HG03060 (cell line): Measurements from ENCODE around the gene TBC1D23.
"Not testable (repeated sequence)": the region's sequence is repeated elsewhere in the genome, so short reads cannot be mapped to it uniquely, and the experiment has no call there.

Experiments
- ATAC-seq: cut with Tn5 transposase; IDR thresholded peaks from one replicate; pipeline ENCODE4 v1.9.1; 2021; ENCODE audit warnings: low read depth, moderate number of reproducible peaks; ENCODE audit not compliant: unreplicated experiment

The TBC1D23 gene

GRCh38 chr3:100260685-100261484, at the start of gene TBC1D23:
TBC1D23 (plus strand) TSS chr3:100260992; CDS start chr3:100261019, 27 bp downstream.
- peak; percentile 100 for ATAC-seq

DNA sequence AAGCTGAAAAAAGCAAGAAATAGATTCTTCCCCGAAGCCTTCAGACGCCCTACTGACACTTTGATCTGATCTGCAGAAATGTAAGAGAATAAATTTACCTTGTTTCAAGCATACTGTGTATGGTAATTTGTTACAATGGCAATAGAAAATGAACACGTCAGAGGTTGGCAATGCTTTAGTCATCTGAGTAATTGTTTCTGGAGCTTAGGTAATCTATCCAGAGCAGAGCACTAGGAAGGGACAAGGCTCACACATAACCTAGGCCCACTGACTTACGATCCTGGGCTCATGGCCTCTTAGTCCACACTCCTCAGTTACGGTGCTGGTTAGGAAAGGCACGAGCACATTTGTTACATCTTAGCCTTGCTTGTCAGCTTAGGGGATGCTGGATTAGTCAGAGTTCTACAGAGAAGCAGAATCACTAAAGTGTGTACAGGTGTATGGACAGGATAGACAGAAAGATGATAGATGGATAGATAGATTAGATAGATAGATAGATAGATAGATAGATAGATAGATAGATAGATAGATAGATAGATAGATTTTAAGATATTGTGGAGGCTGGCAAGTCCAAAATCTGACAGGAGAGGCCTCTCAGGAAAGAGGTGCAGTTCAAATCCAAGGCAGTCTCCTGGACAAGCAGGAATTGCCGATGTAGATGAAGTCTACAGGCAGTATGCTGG, 46.8 kb upstream of the TBC1D23 start:
- ATAC-seq: no peak

- no peak for ATAC-seq
Measured at GRCh38 chr3:100214574-100214964, 46.2 kb upstream of the TBC1D23 start.

GRCh38 chr3:100216713-100217112, 44.1 kb upstream of the TBC1D23 start:
- ATAC-seq: no peak

GRCh38 chr3:100221159-100221558, 39.6 kb upstream of the TBC1D23 start:
- no peak for ATAC-seq

DNA sequence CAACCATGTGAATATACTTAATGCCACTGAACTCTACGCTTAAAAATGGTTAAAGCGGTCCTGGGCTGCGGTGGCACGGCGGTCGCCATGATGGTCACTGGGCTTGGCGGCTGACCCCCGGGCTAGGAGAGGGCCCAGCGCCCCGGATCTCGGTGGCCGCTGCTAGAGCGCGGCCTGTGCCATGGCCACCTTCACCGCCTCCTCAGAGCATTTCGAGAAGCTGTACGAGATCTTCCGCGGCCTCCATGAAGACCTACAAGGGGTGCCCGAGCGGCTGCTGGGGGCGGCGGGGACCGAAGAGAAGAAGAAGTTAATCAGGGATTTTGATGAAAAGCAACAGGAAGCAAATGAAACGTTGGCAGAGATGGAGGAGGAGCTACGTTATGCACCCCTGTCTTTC, 35.6 kb upstream of the TBC1D23 start:
- ATAC-seq: no peak

DNA sequence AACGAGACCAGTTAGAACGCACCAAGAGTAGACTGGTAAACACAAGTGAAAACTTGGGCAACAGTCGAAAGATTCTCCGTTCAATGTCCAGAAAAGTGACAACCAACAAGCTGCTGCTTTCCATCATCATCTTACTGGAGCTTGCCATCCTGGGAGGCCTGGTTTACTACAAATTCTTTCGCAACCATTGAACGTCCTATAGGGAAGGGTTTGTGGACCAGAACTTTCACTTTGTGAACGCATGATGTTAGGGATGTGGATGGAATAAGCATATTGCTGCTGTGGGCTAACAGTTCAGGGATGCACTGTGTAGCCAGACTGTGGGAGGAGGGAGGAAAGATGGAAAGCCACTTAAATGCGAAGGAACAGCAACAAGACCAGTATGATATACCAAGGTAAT, 34.9 kb upstream of the TBC1D23 start:
- ATAC-seq: no peak

DNA sequence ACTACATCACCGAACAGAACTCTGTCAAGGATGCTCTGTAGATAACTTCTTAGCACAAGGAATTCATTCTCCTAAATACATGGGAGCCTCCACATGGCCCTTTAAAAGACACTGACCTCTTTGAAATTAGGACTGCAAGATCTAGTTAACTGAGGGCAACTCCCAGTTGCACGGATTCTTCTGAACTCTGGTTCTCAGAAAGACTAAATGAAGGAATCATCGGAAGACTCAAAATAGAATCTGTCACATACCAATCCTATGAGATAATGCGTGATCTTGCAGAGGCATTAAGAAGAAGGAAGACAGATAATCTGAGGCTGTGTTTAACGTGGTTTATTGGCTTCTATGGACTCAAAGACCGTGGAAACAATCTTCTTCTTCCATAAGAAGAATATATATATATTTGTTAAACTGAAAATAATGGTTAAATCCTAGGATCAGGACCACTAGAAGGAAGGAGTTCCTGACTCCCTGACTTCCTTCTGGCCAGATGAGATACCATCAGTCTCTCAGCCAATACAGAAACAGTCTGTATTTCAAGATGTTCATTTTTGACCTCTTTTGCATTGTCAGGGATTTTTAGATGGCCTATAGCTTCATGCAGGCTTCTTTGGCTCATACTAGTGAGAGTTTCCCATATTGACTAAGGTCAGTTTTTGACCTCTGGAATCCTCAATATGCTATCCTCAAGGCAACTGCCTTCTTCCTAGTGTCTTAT, 33.9 kb upstream of the TBC1D23 start:
- no peak for ATAC-seq

GRCh38 chr3:100227511-100227921, 33.3 kb upstream of the TBC1D23 start:
- ATAC-seq: no peak

DNA sequence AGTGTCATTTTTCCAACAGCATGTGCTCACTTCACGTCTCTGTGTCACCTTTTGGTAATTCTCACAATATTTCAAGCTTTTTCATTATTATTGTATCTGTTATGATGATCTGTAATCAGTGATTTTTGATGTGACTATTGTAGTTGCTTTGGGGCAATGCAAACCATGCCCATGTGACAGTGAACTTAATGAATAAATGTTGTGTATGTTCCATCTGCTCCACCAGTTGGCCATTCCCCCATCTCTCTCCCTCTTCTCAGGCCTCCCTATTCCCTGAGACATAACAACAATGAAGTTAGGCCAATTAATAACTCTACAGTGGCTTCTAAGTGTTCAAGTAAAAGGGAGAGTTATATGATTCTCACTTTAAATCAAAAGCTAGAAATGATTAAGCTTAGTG, 32.5 kb upstream of the TBC1D23 start:
- ATAC-seq: no peak

- ATAC-seq: not testable (repeated sequence)
Measured at GRCh38 chr3:100229188-100229587, 31.6 kb upstream of the TBC1D23 start.

DNA sequence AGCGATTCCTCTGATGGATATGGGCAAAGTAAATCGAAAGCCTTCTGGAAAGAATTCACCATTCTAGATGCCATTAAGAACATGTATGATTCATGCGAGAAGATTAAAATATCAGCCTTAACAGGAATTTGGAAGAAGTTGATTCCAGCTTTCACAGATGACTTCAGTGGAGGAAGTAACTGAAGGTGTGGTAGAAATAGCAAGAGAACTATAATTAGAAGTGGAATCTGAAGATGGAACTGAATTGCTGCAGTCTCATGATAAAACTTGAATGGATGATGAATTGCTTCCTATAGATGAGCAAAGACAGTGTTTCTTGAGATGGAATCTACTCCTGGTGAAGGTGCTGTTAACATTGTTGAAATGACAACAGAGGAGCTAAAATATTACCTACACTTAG, 30.1 kb upstream of the TBC1D23 start:
- no peak for ATAC-seq

GRCh38 chr3:100231668-100232067, 29.1 kb upstream of the TBC1D23 start:
- ATAC-seq: no peak

DNA sequence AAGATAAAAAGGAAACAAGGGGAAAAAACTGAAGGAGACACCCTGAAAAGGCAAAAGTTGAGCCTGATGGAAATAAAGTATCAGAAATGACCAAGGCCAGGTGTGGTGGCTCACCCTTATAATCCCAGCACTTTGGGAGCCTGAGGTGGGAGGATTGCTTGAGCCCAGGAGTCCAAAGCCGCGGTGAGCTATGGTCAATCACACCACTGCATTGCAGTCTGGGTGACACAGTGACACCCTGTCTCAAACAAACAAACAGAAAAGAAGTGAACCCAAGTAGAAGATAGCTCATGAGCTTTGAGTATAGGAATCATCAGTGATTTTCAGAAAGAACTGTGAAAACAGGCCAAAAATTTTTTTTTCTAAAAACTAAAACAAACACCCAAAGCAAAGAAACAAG, 26.4 kb upstream of the TBC1D23 start:
- ATAC-seq: no peak

GRCh38 chr3:100238599-100238998, 22.2 kb upstream of the TBC1D23 start:
- no peak for ATAC-seq

DNA sequence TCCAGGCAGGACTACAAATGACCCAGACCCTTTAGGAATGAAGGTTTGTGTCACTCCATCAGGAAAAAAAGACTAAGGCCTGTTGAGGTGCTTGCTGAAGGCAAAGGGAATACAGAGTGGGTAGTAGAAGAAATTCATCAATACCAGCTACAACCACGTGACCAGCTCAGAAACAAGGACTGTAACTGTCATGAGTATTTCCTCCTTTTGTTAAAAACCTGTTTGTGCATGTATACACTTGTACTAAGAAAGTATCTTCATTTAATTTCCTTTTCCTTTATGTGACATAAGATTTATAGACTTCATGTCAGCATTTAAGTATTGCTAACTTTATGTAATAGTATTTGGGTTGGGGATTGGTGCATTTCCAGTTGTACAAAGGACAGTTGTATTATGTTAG, 18.3 kb upstream of the TBC1D23 start:
- ATAC-seq: not testable (repeated sequence)

DNA sequence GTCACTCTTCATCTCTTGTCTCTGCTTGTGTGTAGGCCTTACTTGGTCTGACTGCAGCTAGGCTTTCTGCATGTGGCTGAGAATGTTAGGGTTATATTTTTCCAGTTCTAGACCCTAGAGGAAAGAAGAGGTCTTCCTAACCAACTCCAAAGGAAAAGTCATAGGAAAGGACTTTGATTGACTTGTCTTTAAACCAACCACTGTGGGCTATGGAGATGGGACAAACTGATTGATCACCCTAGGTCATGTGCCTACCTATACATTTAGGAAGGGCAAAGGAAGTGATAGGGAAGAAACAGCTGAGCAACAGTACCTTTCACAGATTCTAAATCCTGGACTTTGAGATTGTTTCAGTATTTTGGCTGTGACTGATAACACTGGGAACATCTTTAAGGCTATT, 16.5 kb upstream of the TBC1D23 start:
- no peak for ATAC-seq

DNA sequence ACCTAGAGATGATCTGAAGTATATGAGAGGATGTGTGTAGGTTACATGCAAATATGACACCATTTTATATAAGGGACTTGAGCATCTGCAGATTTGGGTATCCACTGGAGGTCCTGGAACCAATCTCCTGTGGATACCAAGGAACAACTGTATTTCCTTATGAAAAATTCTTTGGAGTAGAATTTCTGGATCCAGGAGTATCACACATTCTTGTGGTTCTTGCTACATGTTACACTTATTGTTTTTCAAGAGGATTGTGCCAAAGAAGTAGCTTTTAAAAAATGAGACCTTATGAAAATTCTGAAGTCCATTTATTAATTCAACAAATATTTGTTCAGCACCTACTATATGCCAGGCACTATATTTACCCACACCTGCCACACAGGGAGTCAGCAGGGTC, 15.7 kb upstream of the TBC1D23 start:
- ATAC-seq: no peak

- ATAC-seq: no peak
Measured at GRCh38 chr3:100245927-100246326, 14.9 kb upstream of the TBC1D23 start.

DNA sequence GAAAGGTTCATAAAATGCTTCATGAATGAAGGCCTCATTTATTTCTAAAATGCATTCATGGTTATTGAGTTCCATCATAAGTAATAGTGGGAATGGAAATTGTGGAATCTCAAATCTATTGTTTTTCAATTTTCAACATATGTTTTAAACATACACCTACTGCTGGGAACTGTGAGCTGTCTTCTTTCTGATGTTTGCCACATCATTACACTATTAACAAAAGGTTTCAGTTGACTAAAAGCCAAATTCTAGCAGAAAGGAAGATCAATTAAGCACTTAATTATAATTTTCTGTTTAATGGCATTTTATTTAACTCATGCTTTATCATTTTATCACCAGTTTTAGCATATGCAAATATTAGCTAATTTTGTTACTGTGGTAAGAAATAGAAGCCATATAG, 13.8 kb upstream of the TBC1D23 start:
- no peak for ATAC-seq

DNA sequence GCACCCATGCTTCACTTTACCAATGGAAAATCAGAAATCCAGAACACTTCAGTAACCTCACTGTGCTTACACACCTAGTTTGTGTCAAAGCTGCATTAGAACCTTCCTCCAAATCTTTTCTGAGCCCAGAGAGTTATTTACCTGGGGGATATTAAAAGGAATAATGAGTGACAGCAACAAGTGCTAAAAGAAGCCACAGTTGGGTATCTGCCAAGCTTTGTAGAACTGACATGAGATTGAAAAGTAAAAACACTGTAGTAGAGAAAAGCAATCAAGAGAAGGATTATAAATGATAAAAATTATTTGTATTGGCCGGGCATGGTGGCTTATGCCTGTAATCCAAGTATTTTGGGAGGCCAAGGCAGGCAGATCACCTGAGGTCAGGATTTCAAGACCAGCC, 8.8 kb upstream of the TBC1D23 start:
- no peak for ATAC-seq
